Sigmoid colon (tissue), 7 donors: ENCODE data around the gene AP3B2. TPM values are rescaled to one million over a fixed set of nuclear protein-coding genes. Genes with fewer than 3 reads are reported as not detected.
"Not testable (repeated sequence)": the region's sequence is repeated elsewhere in the genome, so short reads cannot be mapped to it uniquely, and the experiment has no call there.

Experiments
- DNase-seq: peaks from one replicate; pipeline ENCODE4 v3.0.0-alpha.2; 2019
- H3K27ac ChIP-seq, 4 donors: fragments of 200-600 bp; sonication (generic); one replicate each; pipeline ENCODE4 v1.5.1; 2016 to 2019; ENCODE audit warnings: mild to moderate bottlenecking in 1 of 4
- H3K27me3 ChIP-seq, 3 donors: fragments of 200-600 bp; sonication (generic); one replicate each; pipeline ENCODE4 v1.5.1; 2019; ENCODE audit warnings: mild to moderate bottlenecking in 1 of 3
- H3K36me3 ChIP-seq, 4 donors: fragments of 200-600 bp; sonication (generic); one replicate each; pipeline ENCODE4 v1.5.1; 2016 to 2019
- H3K4me1 ChIP-seq, 4 donors: fragments of 200-600 bp; sonication (generic); one replicate each; pipeline ENCODE4 v1.5.1; 2017 to 2019
- H3K4me3 ChIP-seq, 4 donors: fragments of 200-600 bp; sonication (generic); one replicate each; pipeline ENCODE4 v1.5.1; 2017 to 2019; ENCODE audit warnings: mild to moderate bottlenecking in 2 of 4, moderate library complexity in 1 of 4
- H3K9me3 ChIP-seq, 4 donors: fragments of 200-600 bp in 3 of 4; sonication (generic) in 3 of 4; one replicate each; pipeline versions ENCODE4 v1.5.1 to v1.6.1; 2013 to 2019
- EP300 ChIP-seq, 4 donors: sonication (generic); formaldehyde crosslinking; IDR thresholded peaks; one replicate each; pipeline ENCODE4 v1.6.1; 2017; ENCODE audit warnings: antibody characterized with exemption in 4 of 4
- POLR2A ChIP-seq, 2 donors: fragments of 450-650 bp; IDR thresholded peaks; one replicate each; pipeline ENCODE4 v1.6.1; 2016; ENCODE audit warnings: antibody characterized with exemption in 2 of 2, mild to moderate bottlenecking in 2 of 2, moderate library complexity in 2 of 2
- POLR2AphosphoS5 ChIP-seq, 4 donors: sonication (generic); formaldehyde crosslinking; IDR thresholded peaks; one replicate each; pipeline ENCODE4 v1.6.1; 2017; ENCODE audit warnings: antibody characterized with exemption in 4 of 4
- WGBS, 2 donors: extraction: QIAGEN DNeasy Blood & Tissue Kit; methylation state at CpG; one replicate each; pipeline ENCODE4 v1.1.7; 2013; 5-methylcytosine and 5-hydroxymethylcytosine counted together
- intact Hi-C: fragments of 100-400 bp; cut with DNase I; formaldehyde crosslinking; loops from one replicate; pipeline ENCODE4 v1.15.1; 2023
- polyA plus RNA-seq, 3 donors: library from polyadenylated mRNA; stranded (reverse); fragments of 200-250 nt; gene quantifications; one replicate each; pipeline ENCODE4 v1.2.3, GENCODE V29; 2013
- total RNA-seq, 4 donors: library from RNA; depleted of rRNA; stranded (reverse); fragments of >200 nt; gene quantifications; one replicate each; pipeline ENCODE4 v1.1.0, GENCODE V29; 2016
- TF ChIP-seq, protein P1 (sequence below), 4 experiments: fragments of 450-650 bp in 3 of 4; fragments of 200-600 bp in 1 of 4; IDR thresholded peaks; one replicate each; pipeline ENCODE4 v1.5.1; 2016 to 2019; ENCODE audit warnings: antibody characterized with exemption in 4 of 4, mild to moderate bottlenecking in 3 of 4, moderate library complexity in 2 of 4
- donor health status: healthy with polysubstance abuse.
- donor health status: Bipolar disorder and iron deficiency.
- donor health status: healthy.

AP3B2 gene
- total and polyA plus RNA-seq, 7 donors: 0.60 to 9.3 (median 1.9) TPM; not detected in 1

DNA sequence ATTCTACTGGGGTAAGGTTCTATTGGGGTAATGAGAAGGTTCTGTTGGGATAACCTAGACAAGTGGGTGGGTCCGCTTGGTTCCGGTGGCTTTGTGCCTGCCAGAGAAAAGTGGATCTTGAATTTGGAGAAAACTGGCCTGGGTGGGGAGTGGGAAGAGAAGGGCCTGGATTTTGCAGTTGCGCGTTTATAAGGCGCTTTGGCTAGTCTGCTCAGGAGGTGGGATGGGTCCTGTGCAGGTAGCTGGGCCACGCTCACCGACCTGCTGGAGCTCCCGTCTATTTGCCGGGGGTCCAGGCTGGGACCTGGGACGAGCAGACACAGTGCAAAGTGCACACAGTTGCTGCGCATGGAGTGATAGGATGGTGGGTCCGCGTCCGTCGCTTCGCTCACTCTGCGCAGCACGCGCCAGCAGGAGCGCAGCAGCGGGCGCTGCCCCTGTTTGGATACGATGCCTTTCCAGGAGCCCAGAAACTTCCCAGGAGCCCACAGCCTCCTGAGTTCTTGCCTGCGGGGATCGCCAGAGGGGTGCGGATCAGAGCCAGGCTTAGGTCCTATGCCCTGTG, 1.3 kb upstream of the AP3B2 start:
- no peaks in the 10 kb centered on the region for H3K36me3 ChIP-seq
- no peak overlapping the region for H3K27ac ChIP-seq
- TF ChIP-seq, protein P1, sequence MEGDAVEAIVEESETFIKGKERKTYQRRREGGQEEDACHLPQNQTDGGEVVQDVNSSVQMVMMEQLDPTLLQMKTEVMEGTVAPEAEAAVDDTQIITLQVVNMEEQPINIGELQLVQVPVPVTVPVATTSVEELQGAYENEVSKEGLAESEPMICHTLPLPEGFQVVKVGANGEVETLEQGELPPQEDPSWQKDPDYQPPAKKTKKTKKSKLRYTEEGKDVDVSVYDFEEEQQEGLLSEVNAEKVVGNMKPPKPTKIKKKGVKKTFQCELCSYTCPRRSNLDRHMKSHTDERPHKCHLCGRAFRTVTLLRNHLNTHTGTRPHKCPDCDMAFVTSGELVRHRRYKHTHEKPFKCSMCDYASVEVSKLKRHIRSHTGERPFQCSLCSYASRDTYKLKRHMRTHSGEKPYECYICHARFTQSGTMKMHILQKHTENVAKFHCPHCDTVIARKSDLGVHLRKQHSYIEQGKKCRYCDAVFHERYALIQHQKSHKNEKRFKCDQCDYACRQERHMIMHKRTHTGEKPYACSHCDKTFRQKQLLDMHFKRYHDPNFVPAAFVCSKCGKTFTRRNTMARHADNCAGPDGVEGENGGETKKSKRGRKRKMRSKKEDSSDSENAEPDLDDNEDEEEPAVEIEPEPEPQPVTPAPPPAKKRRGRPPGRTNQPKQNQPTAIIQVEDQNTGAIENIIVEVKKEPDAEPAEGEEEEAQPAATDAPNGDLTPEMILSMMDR (IDR thresholded peaks at IDR 0.05): no peak
- no peak for TF ChIP-seq EP300 (IDR thresholded peaks at IDR 0.05)
- no peak for TF ChIP-seq POLR2A (IDR thresholded peaks at IDR 0.05)
- no peak for TF ChIP-seq POLR2AphosphoS5 (IDR thresholded peaks at IDR 0.05)
- WGBS, 2 donors: 96 to 97% methylated on average over 26 of the region's 26 CpGs
- no peak overlapping the region for H3K4me3 ChIP-seq
- no peaks in the 10 kb centered on the region for H3K9me3 ChIP-seq
- intact Hi-C loops: no loop called here
- peaks cover 0 to 6% (median 0%) of the 10 kb centered on the region in 3 donors for H3K27me3 ChIP-seq
- peaks cover 0 to 18% (median 15%) of the 10 kb centered on the region in 4 donors for H3K4me1 ChIP-seq
- DNase-seq: no peak

DNA sequence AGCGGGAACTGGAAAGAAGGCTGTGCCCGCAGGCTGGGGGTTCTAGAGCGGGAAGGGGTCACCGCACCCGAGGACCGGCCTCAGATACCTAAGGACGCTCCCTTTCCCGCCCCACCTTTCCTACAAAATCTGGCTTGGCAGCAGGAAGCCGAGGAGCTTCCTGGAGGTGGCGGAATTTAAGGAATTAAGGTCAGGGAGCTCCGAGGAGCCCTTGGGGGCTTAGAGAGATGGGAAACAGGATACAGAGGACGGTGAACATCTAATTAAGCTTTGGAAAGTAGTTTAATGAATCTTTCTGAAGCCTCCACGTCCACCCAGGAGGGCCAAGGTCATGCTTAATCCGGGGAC, 507 bp upstream of the AP3B2 start:
- TF ChIP-seq, protein P1 (IDR thresholded peaks at IDR 0.05): no peak
- no peak for TF ChIP-seq POLR2A (IDR thresholded peaks at IDR 0.05)
- TF ChIP-seq EP300 (IDR thresholded peaks at IDR 0.05): no peak
- no peak for TF ChIP-seq POLR2AphosphoS5 (IDR thresholded peaks at IDR 0.05)
- Histone ChIP-seq H3K9me3 (no peaks in the 10 kb centered on the region), H3K27me3 (peaks cover 0 to 6% (median 0%) of the 10 kb centered on the region in 3 donors), H3K36me3 (no peaks in the 10 kb centered on the region), H3K27ac (peak overlapping the region in 3 of 4 donors; percentile 53 to 76 (median 61)), H3K4me3 (peak overlapping the region; percentile 39 to 74 (median 56)), H3K4me1 (peaks cover 0 to 18% (median 15%) of the 10 kb centered on the region in 4 donors)
- WGBS, 2 donors: 13 to 14% methylated on average over 14 of the region's 14 CpGs
- DNase-seq: no peak
- intact Hi-C loops: no loop called here

DNA sequence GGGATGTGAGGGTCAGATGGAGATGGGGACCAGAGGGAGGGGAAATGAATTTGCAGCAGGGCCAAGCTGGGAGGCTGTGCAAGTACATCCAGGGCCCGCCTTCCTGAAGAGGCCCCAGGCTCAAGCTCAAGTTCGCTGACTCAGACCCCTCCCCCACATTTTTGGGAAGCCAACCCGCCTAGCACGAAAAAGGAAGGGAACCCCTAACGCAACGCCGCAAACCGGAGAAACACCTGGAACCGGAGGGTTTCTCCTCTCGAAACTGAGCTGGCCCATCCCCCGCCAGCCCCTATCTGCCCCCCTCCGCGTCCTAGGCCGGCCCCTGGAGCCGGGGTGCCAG, 624 bp downstream of the AP3B2 start:
- peaks cover 0 to 5% (median 0%) of the 10 kb centered on the region in 3 donors for H3K27me3 ChIP-seq
- H3K9me3 ChIP-seq: no peaks in the 10 kb centered on the region
- 2 to 3% methylated on average over 15 of the region's 15 CpGs for WGBS, 2 donors
- H3K36me3 ChIP-seq: no peaks in the 10 kb centered on the region
- H3K4me1 ChIP-seq: peaks cover 0 to 18% (median 15%) of the 10 kb centered on the region in 4 donors
- no peak for TF ChIP-seq POLR2A (IDR thresholded peaks at IDR 0.05)
- TF ChIP-seq POLR2AphosphoS5 (IDR thresholded peaks at IDR 0.05): no peak
- no peak for TF ChIP-seq EP300 (IDR thresholded peaks at IDR 0.05)
- TF ChIP-seq, protein P1 (IDR thresholded peaks at IDR 0.05): no peak
- DNase-seq: no peak
- H3K4me3 ChIP-seq: peak overlapping the region; percentile 39 to 74 (median 56)
- intact Hi-C loops: no loop called here
- H3K27ac ChIP-seq: peak overlapping the region in 1 of 4 donors; percentile 76

DNA sequence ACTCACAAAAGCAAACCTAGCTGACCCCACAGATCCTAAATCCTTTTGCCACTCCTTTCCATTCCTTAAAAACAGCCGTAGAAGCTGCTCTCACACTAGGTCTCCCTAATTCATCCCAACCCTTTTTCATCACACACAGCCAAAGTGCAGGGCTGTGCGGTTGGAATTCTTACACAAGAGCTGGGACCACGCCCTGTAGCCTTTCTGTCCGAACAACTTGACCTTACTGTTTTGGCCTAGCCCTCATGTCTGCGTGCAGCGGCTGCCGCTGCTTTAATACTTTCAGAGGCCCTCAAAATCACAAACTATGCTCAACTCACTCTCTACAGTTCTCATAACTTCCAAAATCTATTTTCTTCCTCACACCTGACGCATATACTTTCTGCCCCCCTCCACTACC, 3.8 kb downstream of the AP3B2 start:
- H3K36me3 ChIP-seq, intact Hi-C loops, H3K27ac ChIP-seq, H3K9me3 ChIP-seq, DNase-seq, H3K27me3 ChIP-seq, H3K4me3 ChIP-seq: not testable (repeated sequence)
- H3K4me1 ChIP-seq: peaks cover 0 to 18% (median 15%) of the 10 kb centered on the region in 4 donors
- 85 to 88% methylated on average over 8 of the region's 8 CpGs for WGBS, 2 donors

DNA sequence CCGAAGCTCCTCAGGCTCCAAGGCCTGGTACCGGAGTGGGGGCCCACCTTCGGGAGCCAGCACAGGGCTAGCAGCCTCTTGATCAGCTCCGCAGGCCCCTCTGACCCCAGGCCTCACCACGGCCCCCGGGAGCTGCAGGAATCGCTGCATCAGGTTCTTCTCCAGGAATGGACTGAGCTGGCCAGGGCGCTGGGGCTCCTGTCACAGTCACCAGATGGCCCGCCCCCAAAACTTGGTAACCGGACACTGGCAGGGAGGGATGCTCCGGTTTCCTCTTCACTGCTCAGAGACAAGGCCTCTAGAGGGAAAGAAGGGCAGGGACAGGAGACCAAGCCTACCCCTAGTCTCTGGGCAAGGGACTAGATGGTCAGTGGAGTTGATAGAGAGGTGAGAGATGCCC, 9.9 kb downstream of the AP3B2 start:
- TF ChIP-seq, protein P1 (IDR thresholded peaks at IDR 0.05): no peak
- no peak for TF ChIP-seq POLR2A (IDR thresholded peaks at IDR 0.05)
- no peak for TF ChIP-seq POLR2AphosphoS5 (IDR thresholded peaks at IDR 0.05)
- TF ChIP-seq EP300 (IDR thresholded peaks at IDR 0.05): no peak
- WGBS, 2 donors: 52 to 72% methylated on average over 11 of the region's 11 CpGs
- intact Hi-C loops: no loop called here

More for the DNA sequence above, 9.9 kb downstream of the AP3B2 start:
- H3K27ac ChIP-seq: no peak overlapping the region
- H3K27me3 ChIP-seq: no peaks in the 10 kb centered on the region
- no peaks in the 10 kb centered on the region for H3K4me1 ChIP-seq
- DNase-seq: no peak
- H3K36me3 ChIP-seq: no peaks in the 10 kb centered on the region
- H3K9me3 ChIP-seq: no peaks in the 10 kb centered on the region
- no peak overlapping the region for H3K4me3 ChIP-seq
